Stimulated activated CD8-positive, alpha-beta memory T cell treated with anti-CD3 and anti-CD28 coated beads, Interleukin-2, amount 100 ng/mL, for 1 hour (primary cell): Measurements from ENCODE around the gene NRP1.

Source experiments
- DNase-seq, 2 donors: peaks; one replicate each; pipeline ENCODE4 v3.0.0-alpha.2; 2020; ENCODE audit warnings: low read depth in 2 of 2

The NRP1 gene

DNA sequence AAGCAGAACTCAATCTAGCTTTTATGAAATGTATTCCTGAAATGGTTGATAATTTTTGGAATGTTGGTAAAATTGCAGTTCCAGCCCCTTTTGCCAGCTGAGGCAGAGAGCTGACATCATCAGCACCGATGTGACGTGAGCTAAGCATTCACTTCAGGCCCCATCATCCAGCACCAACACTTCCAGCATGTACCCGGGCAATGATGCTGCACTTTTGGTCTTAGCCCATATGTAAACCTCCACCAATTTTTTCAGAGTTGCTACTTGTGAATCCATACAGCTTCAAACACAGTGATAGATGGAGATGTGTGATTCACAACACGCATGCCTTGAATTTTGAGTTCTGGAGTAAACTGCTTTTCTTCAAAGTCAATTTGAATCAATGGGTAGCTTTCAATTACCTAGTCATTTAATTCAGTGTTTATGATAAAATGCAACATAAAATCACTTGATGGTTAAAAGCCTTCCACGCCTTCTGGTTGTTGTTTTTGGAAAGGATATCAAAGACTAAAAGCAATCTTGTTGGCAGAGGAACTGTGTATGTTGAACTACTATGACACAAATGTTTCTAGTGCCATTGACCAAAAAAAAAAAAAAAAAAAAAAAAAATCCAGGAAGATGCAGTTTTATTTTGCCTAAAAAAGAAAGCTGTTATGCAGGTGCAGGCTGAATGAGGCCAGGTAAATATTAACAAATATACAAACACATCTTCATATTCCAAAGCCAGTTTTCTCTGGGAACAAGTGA lies 73.9 kb downstream of the NRP1 start:
- DNase-seq: no peak

DNA sequence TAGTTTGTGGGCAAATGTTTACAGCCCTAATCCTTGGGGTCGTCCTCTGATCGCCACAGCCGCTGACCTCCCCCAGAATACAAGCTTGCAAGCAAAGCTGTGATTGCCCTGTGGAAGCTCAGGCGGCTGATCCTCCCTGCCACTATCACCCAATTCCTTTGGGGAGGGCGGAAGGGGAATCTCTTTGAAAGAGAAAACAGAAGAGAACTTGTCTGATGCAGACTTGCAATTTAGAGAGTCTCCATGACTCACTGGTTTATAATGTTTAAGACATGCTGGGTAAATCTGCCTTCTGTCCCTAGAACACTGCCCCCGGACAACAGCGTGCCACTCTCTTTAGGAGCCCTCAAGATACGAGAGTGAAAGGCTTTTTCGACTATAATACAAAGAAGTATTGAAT lies 75.5 kb downstream of the NRP1 start:
- DNase-seq: no peak

DNA sequence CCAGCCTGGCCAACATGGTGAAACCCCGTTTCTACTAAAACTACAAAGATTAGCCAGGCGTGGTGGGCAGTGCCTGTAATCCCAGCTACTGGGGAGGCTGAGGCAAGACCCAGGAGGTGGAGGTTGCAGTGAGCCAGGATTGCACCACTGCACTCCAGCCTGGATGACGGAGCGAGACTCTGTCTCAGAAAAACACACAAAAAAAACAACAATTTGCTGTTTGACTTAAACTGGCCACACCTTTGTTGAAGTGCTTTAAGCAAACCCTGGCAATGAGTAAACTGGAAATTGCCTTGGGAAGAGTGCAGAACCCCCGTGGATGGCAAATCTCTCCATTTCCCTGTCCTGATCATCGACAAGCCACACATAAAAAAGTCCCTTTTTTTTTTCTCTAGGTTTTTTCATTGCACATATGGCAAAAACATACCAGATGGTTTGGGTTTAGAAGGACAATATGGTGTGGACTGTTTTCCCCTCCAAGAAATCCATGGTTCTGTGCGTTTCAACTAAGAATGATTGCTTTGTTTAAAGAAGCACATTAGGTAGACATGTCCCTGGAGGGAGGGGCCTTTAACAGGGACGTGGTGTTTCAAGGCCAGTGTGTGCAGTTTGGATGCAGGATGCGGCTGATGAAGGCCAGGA lies 76.9 kb downstream of the NRP1 start:
- DNase-seq: no peak

DNA sequence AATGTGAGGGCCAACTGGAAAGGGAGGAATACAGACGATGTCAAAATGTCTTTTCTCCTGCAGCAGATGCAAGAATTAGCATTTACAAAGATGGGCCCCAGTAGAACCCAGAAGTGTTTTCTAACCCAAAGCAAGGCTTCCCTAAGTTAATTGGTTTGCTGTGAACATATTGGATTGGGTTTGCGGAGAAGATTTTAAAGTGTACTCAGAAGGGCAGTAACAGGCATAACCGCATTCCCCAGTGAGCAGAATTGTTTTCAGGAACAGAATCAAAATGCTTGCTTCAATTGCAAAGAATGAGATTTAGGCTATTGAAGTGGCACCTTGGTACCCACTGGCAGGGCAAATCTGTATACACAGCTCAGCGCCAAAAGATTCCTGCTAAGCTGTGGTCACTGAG lies 78.0 kb downstream of the NRP1 start:
- no peak for DNase-seq

DNA sequence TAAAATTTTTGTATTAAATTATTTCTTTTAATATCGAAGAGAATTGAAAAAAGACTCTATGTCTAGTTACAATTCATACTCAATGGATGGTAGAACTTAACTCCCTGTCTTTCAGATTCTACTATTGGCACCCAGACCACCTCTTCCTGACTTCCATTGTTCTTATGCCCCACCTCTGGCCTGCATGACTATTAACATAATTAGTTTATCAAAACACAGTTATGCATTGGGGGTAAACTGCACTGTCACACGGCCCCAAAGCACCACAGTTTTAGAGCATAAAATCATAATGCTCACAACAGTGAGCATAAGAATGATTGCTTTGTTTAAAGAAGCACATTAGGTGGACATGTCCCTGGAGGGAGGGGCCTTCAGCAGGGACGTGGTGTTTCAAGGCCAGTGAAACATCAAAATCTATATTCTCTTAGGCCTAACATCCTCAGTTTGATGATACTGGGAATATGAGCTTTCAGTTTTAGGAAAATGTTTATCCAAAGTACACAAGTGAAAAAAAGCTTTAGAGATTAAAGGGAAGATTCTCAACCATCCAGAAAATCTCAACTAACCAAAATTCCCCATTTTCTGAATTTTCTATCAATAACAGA lies 79.8 kb downstream of the NRP1 start:
- no peak for DNase-seq

DNA sequence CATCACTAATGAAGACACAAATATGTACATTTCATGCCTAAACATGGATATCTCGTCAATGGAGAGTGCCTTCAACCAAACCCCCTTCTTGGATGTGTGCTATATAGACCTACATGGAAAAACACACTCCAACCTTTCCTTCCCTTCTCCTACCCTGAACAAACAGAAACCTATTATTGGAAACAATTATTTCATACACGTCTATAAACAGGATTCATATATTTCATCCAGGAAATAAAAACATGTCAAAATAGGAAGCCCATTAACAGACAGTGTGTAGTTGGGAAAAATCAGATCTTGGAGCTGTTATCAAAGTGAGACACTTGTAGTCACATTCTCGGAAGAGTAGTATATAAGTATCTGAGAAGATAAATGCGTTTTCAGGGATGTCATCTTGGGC lies 81.1 kb downstream of the NRP1 start:
- no peak for DNase-seq

DNA sequence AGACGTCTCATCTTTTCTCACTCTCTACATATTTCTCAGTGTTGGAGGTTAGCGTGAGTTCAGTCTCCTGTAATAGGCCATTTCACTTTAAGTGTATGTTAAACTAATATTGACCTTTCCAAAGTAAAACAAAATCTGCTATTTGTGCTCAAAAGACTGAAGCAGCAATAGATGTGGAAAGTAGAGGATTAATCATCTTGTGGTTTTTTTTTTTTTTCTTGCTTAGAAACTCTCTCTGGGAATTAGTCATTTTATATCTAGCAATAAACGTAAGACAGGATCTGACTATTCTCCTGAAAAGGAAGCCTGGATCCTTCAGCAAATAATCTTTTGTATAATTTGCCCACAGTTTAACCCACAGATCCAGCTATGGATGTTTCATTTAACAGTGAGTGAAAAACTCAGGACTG lies 81.7 kb downstream of the NRP1 start:
- no peak for DNase-seq

DNA sequence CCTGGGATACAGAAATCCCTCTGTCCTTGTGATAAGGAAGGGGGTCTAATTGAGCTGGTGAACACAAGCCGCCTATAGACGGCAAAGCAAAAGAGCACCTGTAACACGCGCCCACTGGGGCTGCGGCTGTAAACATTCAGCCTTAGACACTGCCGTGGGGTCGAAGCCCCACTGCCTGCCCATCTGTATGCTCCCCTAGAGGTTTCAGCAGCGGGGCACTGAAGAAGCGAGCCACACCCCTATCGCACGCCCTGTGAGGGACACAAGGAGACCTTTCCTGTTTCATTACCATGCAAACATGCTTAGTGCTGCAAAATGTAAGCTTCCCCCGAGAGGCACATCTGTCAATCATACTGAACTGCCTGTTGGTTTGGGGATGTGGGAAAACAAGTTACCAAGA lies 82.1 kb downstream of the NRP1 start:
- DNase-seq: no peak

DNA sequence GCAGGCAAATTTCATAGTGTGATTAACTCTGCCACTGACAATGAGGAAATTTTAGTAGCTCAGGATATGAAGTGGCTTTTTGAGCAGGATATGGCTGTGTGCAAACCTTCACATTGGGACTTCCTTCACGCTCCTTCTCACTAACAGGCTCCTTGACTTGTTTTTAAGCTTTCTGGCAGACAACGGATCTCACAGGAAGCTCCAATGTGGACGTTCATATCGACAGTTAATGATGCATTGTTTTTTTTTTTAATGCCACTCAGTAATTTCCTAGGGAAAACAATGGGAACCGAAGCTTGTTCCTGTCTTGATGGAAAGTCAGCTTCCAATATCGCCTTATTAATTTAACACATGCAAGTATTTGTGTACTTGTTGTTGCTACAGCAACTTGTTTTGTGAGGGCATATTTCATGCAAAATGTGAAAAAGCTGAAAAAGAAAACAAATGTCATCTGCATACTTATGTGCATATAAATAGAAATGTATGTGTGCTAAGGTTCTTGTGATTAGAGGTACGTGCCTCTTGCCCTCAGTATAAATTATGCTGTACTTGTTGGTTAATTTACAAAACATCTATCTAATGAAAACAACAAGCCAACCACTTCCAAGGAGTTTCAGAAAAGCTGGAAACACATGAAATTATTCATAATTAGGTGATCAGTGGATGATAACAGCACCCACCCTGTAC lies 84.7 kb downstream of the NRP1 start:
- DNase-seq: no peak

DNA sequence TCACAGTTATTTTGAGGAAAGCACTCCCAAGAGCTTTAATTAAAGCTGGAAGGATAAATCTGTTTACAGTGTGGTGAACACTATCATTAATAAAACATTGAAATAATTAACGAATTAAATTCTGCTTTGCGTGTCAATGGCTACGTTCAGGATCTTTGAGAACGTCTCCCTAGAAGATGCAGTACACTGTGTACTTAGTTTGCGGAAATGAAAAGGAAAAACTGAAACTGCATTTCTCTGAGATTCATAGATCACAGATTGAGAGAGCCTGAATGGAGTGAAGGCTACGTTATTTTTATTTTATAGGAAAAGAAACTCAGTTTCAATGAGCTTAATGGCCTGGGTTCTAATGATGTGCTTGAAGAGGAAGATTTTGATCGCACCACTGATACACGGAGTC lies 85.3 kb downstream of the NRP1 start:
- no peak for DNase-seq

DNA sequence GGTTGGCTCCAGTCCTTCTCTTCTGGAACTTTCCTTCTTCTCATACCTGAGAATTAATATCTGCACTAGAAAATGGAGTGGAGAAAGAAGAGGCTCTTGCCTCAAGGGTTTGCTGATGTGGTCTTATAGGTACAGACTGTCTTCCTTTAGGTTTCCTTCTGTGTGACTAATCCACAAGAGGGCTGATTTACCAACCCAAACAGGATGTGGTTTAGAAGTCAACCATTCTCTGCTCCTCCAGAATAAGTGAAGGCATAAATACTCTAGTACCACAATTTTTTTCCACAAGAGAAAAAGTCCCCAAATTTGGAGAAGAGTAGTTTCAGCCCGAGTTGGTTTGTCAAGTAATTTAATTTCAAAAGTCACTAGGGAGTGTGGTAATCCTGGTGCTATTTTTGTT lies 85.8 kb downstream of the NRP1 start:
- DNase-seq: no peak

DNA sequence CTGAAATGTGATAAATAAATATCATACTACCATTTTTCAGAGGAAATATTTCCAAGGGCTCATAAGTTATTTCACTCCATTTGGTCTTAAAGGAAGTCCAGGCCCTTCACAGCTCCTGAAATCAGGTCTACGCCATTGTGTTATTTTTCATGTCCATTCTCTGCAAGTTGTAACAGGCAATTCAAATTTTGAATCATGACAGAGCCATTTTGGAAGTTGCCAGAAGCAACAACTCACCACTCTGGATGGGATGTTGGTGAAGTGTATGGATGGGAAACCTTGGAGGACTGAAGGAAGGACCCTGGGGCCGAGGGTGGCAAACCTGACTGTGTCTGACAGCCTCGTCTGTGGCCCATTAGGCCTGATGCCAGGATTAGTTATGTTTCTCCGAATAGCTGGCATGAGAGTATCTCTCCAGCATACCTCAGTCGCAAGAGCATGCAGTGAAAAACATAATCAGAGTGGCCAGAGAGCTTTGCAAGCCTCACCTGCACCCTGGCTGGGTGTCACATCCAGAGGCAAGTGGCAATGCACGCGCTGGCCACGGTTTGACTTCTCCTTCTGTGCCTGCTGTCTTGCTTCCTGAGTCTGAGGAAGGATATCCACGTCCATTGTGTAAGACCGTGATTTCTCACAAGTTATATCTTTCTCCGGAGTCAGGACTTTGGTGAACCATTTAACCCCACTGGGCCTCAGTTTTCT lies 87.1 kb downstream of the NRP1 start:
- DNase-seq: no peak

DNA sequence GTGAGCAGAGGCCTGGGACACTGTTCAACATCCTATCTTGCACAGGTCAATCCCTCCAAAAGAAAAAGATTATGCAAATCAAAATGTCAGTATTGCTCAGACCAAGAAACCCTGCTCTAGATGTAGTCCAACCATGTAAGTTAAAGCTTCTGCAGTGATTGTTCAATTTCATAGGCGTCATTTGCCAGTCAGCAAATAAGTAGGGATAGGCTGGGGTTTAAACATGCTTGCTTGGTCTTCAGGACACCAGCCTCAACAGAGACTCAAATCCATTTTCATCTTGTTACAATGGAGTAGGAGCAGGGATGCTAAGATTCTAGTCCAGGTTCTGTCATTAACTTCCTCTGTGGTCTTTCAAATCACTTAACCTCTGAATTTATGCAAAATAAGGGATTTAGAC lies 89.1 kb downstream of the NRP1 start:
- no peak for DNase-seq

DNA sequence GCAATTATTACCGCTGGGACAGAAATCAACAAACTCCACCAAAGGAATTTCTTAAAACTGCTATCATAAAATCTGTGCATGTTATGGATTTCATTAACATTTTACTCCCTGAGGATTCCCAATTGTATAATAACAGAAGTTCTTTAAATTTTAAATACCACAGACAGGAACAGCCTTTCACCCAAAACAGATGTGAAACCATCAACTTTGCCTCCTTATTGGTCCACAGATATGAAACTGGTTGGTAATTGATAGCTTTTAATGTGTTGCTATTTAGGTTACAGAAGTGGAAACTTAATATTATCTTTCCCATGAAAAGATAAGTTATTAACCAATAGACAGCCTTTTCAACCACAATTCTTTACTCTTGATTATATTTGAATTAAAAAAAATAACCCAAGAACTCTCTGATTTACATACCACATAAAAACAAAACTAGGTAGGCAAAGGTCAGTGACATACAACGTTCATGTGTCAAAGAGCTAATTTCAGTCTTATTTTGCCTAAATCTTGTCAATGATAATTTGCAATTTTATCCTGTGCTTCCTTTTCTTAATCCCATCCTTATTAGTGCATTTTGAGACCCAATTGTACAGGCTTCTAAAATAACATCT lies 90.0 kb downstream of the NRP1 start:
- no peak for DNase-seq

DNA sequence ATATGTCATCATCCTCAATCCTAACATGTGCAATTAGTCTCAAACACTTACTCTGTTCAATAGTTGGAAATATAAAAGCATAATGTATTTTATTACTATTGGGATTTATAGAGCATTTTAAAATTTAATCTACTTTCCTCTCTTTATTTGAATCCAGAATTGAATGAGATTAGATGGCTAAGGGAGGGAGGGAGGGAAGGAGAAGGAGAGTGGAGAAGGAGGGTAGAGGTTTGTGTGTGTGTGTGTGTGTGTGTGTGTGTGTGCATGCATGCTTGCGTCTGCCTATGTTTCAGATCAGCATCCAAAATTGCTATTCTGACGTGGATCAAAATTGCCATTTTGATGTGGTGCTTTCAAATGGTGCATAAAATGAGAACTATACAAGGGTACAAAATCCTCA lies 90.8 kb downstream of the NRP1 start:
- DNase-seq: no peak

DNA sequence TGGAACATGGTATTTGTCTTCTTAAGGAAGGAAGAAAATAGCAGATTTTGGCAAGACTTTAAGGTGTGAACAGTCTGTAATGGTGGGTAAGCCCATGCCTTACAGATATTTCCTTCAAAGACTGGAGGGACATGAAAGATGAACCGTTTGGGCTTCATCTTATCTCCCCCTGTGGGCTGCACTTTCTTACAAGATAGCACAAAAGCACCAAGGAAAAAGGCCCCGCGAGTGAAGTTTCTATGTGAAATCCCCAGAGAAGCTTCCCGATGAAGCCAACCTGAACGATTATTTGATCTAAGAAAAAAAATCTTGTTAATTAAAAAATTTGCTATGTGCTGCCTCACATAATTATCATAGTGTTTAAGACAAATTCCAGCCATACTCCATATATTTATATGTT lies 91.5 kb downstream of the NRP1 start:
- DNase-seq: no peak

DNA sequence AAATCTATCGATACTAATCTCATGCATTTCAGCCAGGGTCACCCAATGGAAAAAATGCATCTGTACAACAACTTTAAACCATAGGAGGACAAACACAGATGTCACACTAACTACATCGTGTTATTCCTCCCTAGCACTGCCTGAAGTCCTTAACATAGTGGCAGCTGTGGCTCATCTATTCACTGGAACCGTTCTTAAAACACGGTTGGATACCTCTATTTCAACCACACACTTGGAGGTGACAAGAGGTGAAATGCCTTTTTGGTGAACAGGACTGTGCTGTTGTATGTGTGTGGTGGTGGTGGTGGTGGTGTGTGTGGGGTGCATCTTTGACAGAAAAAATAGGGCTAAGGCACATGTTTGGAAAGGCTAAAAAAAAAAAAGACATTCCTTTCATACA lies 93.1 kb downstream of the NRP1 start:
- no peak for DNase-seq

DNA sequence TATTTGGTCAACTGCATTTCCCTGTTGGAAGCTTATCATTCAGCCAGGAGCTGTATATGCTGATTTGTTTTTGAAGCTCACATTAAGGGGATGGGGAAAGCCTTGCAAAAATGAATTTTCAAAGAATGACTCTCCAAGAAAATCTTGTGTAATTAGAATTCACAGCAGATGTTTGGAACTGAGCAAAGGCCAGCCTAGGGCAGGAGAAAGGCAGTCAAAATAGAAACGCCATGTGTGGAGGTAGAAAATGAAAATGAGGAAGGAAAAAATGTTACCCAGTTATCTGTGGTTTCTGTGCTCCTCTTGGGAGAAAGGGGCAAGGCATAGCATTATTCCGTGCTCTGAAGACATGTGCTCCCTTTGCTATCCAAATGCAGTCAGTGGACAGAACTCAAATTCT lies 93.5 kb downstream of the NRP1 start:
- DNase-seq: no peak

DNA sequence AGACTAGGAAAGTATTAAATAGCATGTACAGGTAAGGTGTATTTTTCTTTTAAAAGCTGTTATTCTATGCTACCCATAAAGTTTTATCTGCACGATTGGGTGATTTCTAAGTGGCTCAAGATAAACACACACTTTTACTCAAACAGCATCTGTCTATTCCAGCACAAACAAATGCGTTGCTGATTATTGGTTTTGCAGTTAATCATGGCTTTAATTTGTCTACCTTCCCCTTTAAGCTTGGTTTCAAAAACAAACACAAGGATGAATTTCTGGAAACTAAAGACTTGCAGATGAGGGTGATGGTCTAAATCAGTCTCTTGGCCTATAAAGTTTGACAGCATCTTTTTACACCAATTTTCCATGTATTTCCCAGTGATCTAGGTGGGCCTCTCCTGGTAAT lies 94.2 kb downstream of the NRP1 start:
- no peak for DNase-seq

DNA sequence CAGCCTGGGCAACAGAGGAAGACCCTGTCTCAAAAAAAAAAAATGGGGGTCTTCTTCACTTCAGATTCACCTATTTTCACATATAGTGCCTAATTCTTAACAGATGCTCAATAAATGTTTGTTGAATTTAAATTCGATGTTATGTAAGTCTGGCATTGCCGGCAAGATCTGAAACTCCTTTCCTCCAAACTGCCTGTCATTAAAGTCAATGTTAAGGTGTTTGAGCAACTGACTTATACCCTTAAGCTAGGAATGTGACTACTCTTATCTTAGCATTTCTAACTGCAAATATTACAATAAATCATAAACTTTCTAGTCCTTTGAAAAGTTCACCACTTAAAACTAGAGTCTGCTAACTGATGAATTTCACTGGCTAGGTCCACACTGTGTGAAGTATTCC lies 95.2 kb downstream of the NRP1 start:
- DNase-seq: no peak

DNA sequence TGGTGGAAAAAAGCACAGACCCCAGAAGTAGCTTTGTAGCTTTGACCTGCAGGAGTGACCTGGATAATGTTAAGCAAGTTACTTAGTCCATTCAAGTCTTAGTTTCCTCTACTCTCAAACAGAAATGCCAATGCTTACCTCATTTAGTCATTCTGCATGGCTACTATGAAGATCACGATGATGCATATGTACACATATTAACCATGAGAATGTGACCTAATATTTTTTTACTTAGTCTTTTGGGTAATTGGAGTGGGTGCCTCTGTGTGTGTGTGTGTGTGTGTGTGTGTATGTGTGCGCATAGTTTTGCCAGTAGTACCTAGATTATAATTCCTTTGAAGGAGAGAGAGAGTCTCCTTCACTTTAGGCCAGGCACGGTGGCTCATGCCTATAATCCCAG lies 95.8 kb downstream of the NRP1 start:
- no peak for DNase-seq
